Thyroid gland (tissue), 4 donors: ENCODE data around the gene CRIP1.

ENCODE experiments used
- POLR2A ChIP-seq, 2 donors: fragments of 450-650 bp; IDR thresholded peaks; one replicate each; pipeline ENCODE4 v1.6.1; 2017; ENCODE audit warnings: antibody characterized with exemption in 2 of 2, mild to moderate bottlenecking in 2 of 2, moderate library complexity in 1 of 2
- TF ChIP-seq, protein P1 (sequence below), 6 experiments: fragments of 200-600 bp in 3 of 6; fragments of 450-650 bp in 3 of 6; sonication (generic) in 3 of 6; IDR thresholded peaks; one replicate each; pipeline ENCODE4 v1.5.1; 2016 to 2019; ENCODE audit warnings: antibody characterized with exemption in 6 of 6, mild to moderate bottlenecking in 2 of 6, inconsistent platforms in 1 of 6, moderate library complexity in 1 of 6

GRCh38 chr14:105439710-105440553, 46.8 kb upstream of the CRIP1 start:
- TF ChIP-seq POLR2A (IDR thresholded peaks at IDR 0.05) = no peak
- TF ChIP-seq, protein P1, sequence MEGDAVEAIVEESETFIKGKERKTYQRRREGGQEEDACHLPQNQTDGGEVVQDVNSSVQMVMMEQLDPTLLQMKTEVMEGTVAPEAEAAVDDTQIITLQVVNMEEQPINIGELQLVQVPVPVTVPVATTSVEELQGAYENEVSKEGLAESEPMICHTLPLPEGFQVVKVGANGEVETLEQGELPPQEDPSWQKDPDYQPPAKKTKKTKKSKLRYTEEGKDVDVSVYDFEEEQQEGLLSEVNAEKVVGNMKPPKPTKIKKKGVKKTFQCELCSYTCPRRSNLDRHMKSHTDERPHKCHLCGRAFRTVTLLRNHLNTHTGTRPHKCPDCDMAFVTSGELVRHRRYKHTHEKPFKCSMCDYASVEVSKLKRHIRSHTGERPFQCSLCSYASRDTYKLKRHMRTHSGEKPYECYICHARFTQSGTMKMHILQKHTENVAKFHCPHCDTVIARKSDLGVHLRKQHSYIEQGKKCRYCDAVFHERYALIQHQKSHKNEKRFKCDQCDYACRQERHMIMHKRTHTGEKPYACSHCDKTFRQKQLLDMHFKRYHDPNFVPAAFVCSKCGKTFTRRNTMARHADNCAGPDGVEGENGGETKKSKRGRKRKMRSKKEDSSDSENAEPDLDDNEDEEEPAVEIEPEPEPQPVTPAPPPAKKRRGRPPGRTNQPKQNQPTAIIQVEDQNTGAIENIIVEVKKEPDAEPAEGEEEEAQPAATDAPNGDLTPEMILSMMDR (IDR thresholded peaks at IDR 0.05) = no peak
